ENCODE data around the gene DLGAP1.

DNA sequence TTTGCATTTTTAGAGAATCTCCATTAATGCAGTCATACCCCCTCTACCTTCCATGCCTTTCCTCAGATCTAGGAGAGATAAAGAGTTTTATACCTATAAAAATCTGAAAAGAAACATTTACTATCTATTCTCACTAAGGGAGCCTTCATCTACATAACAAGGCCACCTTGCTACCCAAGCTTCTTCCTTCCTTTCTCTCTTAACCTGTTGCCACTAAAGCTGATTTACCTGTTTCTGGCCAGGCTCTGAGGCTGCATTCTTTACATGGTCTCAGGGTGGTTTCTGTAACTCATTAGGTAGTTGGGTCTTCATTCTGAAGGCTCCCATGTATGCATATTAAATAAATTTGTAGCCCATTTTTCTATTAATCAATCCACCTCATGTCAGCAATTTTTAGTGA lies 391.6 kb downstream of the DLGAP1 start:
- TF ChIP-seq, protein P1, sequence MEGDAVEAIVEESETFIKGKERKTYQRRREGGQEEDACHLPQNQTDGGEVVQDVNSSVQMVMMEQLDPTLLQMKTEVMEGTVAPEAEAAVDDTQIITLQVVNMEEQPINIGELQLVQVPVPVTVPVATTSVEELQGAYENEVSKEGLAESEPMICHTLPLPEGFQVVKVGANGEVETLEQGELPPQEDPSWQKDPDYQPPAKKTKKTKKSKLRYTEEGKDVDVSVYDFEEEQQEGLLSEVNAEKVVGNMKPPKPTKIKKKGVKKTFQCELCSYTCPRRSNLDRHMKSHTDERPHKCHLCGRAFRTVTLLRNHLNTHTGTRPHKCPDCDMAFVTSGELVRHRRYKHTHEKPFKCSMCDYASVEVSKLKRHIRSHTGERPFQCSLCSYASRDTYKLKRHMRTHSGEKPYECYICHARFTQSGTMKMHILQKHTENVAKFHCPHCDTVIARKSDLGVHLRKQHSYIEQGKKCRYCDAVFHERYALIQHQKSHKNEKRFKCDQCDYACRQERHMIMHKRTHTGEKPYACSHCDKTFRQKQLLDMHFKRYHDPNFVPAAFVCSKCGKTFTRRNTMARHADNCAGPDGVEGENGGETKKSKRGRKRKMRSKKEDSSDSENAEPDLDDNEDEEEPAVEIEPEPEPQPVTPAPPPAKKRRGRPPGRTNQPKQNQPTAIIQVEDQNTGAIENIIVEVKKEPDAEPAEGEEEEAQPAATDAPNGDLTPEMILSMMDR (IDR thresholded peaks at IDR 0.05 in 2 of 3, conservative IDR thresholded peaks at IDR 0.05 in 1 of 3; ENCODE audit: borderline replicate concordance in 1 of 3, insufficient read depth in 1 of 3, low read depth in 2 of 3, low read length in 2 of 3) = no peak
- no peak for TF ChIP-seq TCF7L2 (IDR thresholded peaks at IDR 0.05; ENCODE audit: borderline replicate concordance, extremely low read depth, insufficient read depth, insufficient read length)
- TF ChIP-seq POLR2AphosphoS5 (IDR thresholded peaks at IDR 0.05; ENCODE audit: low read depth, low read length) = no peak
- no peak for TF ChIP-seq CEBPB (IDR thresholded peaks at IDR 0.05; ENCODE audit: low read depth)
- no peak for TF ChIP-seq EZH2 (IDR thresholded peaks at IDR 0.05)
- TF ChIP-seq RAD21 (IDR thresholded peaks at IDR 0.05; ENCODE audit: low read depth) = no peak
- TF ChIP-seq ELF1 (IDR thresholded peaks at IDR 0.05; ENCODE audit: borderline replicate concordance, low read depth) = no peak
- no peak for TF ChIP-seq EGR1 (IDR thresholded peaks at IDR 0.05; ENCODE audit: low read depth)
- TF ChIP-seq POLR2A (IDR thresholded peaks at IDR 0.05; ENCODE audit: borderline replicate concordance, extremely low read depth, insufficient read depth, insufficient read length) = no peak
- TF ChIP-seq EZH2phosphoT487 (IDR thresholded peaks at IDR 0.05; ENCODE audit: borderline replicate concordance) = no peak

Measured in HCT116 (cell line).